Fibroblast of lung (primary cell): ENCODE measurements around the gene DGKE. TPM values are rescaled to one million over a fixed set of nuclear protein-coding genes. Genes with fewer than 3 reads are reported as not detected.

Source experiments
- DNase-seq, 2 donors: peaks; one replicate each; pipeline versions ENCODE4 v3.0.0 to v3.0.0-alpha.2; 2010; ENCODE audit warnings: low read depth in 2 of 2
- H2AFZ ChIP-seq: 2 replicates; pipeline ENCODE4 v1.5.1; 2012; ENCODE audit warnings: low read length, control low read depth, inconsistent platforms
- H3K27ac ChIP-seq: 2 replicates; pipeline ENCODE4 v1.5.1; 2011; ENCODE audit warnings: low read length, control low read depth; ENCODE audit not compliant: insufficient read depth
- H3K27me3 ChIP-seq: 2 replicates; pipeline ENCODE4 v1.5.1; 2011; ENCODE audit warnings: mild to moderate bottlenecking, low read length; ENCODE audit not compliant: control insufficient read depth, insufficient read depth
- H3K36me3 ChIP-seq: 2 replicates; pipeline ENCODE4 v1.5.1; 2011; ENCODE audit warnings: low read length; ENCODE audit not compliant: control insufficient read depth, insufficient read depth
- H3K4me1 ChIP-seq: 2 replicates; pipeline ENCODE4 v1.5.1; 2011; ENCODE audit warnings: low read length; ENCODE audit not compliant: control insufficient read depth, insufficient read depth; ENCODE audit errors: extremely low read depth
- H3K4me2 ChIP-seq: 2 replicates; pipeline ENCODE4 v1.5.1; 2011; ENCODE audit warnings: low read length, control low read depth; ENCODE audit not compliant: insufficient read depth; ENCODE audit errors: extremely low read depth
- H3K4me3 ChIP-seq, 4 experiments: fragments of 200-600 bp in 1 of 4; sonication (generic) in 1 of 4; replicated peaks in 1 of 4; 2 replicates each; pipeline ENCODE4 v1.5.1; 2011 to 2016; ENCODE audit warnings: low read length in 4 of 4, low read depth in 3 of 4, mild to moderate bottlenecking in 3 of 4, control low read depth in 2 of 4, inconsistent platforms in 1 of 4, mixed read lengths in 1 of 4; ENCODE audit not compliant: insufficient read depth in 1 of 4; ENCODE audit errors: control extremely low read depth in 1 of 4
- H3K79me2 ChIP-seq: 2 replicates; pipeline ENCODE4 v1.5.1; 2012; ENCODE audit warnings: mild to moderate bottlenecking, low read length, inconsistent platforms; ENCODE audit not compliant: control insufficient read depth, insufficient read depth
- H3K9ac ChIP-seq: 2 replicates; pipeline ENCODE4 v1.5.1; 2011; ENCODE audit warnings: mild to moderate bottlenecking, low read length, control low read depth; ENCODE audit not compliant: insufficient read depth
- H3K9me3 ChIP-seq: 2 replicates; pipeline ENCODE4 v1.5.1; 2012; ENCODE audit warnings: low read depth, low read length; ENCODE audit not compliant: control insufficient read depth, insufficient read depth
- H4K20me1 ChIP-seq: 2 replicates; pipeline ENCODE4 v1.5.1; 2011; ENCODE audit warnings: low read length; ENCODE audit not compliant: control insufficient read depth, insufficient read depth; ENCODE audit errors: extremely low read depth
- EZH2 ChIP-seq: IDR thresholded peaks from 2 replicates; pipeline ENCODE4 v1.5.1; 2012; ENCODE audit warnings: low read length, control low read depth, mild to moderate bottlenecking; ENCODE audit errors: missing control alignments
- polyA plus RNA-seq, 2 donors: library from polyadenylated mRNA; depleted of rRNA in 1 of 2; stranded (reverse) in 1 of 2; unstranded in 1 of 2; fragments of >200 nt; gene quantifications; 2 replicates each; pipeline ENCODE4 v1.2.1, GENCODE V29; 2011 to 2012; ENCODE audit warnings: missing spikeins in 1 of 2
- total RNA-seq: library from RNA; depleted of rRNA; stranded (reverse); fragments of >200 nt; gene quantifications from 2 replicates; pipeline ENCODE4 v1.2.1, GENCODE V29; 2014
- TF ChIP-seq, protein P1 (sequence below), 2 donors: IDR thresholded peaks in 1 of 2; conservative IDR thresholded peaks in 1 of 2; 1 replicate in 1 of 2; 2 replicates in 1 of 2; pipeline ENCODE4 v1.5.1; 2011 to 2012; ENCODE audit warnings: low read length in 2 of 2, control low read depth in 1 of 2, inconsistent platforms in 1 of 2, low read depth in 1 of 2, mild to moderate bottlenecking in 1 of 2

DGKE gene
- total and polyA plus RNA-seq, 2 donors (not counting 1 experiment from before 2014, with no cell fraction given) = 2.5 to 6.4 TPM

GRCh38 chr17:56786989-56787482 is 46.9 kb upstream of the DGKE start:
- Histone ChIP-seq H3K4me1 (peaks cover 5% of the 10 kb centered on the region), H3K9me3 (no peaks in the 10 kb centered on the region), H3K79me2 (no peaks in the 10 kb centered on the region), H4K20me1 (no peaks in the 10 kb centered on the region), H3K4me2 (peak overlapping the region; percentile 11), H3K9ac (no peak overlapping the region), H3K27me3 (no peaks in the 10 kb centered on the region), H3K27ac (peak overlapping the region; percentile 51), H3K36me3 (no peaks in the 10 kb centered on the region), H3K4me3 (no peak overlapping the region), H2AFZ (no peak overlapping the region)
- peak; percentile 93 to 96 for DNase-seq
- TF ChIP-seq EZH2 = no peak
- TF ChIP-seq, protein P1, sequence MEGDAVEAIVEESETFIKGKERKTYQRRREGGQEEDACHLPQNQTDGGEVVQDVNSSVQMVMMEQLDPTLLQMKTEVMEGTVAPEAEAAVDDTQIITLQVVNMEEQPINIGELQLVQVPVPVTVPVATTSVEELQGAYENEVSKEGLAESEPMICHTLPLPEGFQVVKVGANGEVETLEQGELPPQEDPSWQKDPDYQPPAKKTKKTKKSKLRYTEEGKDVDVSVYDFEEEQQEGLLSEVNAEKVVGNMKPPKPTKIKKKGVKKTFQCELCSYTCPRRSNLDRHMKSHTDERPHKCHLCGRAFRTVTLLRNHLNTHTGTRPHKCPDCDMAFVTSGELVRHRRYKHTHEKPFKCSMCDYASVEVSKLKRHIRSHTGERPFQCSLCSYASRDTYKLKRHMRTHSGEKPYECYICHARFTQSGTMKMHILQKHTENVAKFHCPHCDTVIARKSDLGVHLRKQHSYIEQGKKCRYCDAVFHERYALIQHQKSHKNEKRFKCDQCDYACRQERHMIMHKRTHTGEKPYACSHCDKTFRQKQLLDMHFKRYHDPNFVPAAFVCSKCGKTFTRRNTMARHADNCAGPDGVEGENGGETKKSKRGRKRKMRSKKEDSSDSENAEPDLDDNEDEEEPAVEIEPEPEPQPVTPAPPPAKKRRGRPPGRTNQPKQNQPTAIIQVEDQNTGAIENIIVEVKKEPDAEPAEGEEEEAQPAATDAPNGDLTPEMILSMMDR (conservative IDR thresholded peaks at IDR 0.05 in 1 of 2, IDR thresholded peaks at IDR 0.05 in 1 of 2; ENCODE audit: low read depth in 1 of 2, low read length in 2 of 2) = no peak

DNA sequence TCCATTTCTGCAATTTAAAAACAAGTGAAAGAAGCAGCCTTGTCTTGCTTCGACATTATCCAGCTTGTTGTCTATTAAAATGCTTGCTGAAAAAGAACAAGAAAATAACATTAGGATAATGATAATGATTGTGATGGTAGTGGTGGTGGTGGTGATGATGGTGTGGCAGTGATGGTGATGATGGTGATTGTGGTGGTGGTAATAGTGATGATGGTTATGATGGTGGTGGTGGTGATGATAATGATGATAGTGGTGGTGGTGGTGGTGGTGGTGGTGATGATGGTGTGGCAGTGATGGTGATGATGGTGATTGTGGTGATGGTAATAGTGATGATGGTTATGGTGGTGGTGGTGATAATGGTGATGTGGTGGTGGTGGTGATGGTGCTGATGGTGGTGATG is 41.7 kb upstream of the DGKE start:
- no peak overlapping the region for H3K4me2 ChIP-seq
- H3K27me3 ChIP-seq = no peaks in the 10 kb centered on the region
- H3K4me3 ChIP-seq = no peak overlapping the region
- DNase-seq = no peak
- no peak overlapping the region for H3K27ac ChIP-seq
- no peaks in the 10 kb centered on the region for H3K4me1 ChIP-seq
- H3K9me3 ChIP-seq = no peaks in the 10 kb centered on the region
- H4K20me1 ChIP-seq = no peaks in the 10 kb centered on the region
- no peak overlapping the region for H2AFZ ChIP-seq
- TF ChIP-seq EZH2 = no peak
- TF ChIP-seq, protein P1 (conservative IDR thresholded peaks at IDR 0.05 in 1 of 2, IDR thresholded peaks at IDR 0.05 in 1 of 2; ENCODE audit: low read depth in 1 of 2, low read length in 2 of 2) = no peak
- H3K9ac ChIP-seq = no peak overlapping the region
- H3K36me3 ChIP-seq = no peaks in the 10 kb centered on the region
- H3K79me2 ChIP-seq = no peaks in the 10 kb centered on the region

DNA sequence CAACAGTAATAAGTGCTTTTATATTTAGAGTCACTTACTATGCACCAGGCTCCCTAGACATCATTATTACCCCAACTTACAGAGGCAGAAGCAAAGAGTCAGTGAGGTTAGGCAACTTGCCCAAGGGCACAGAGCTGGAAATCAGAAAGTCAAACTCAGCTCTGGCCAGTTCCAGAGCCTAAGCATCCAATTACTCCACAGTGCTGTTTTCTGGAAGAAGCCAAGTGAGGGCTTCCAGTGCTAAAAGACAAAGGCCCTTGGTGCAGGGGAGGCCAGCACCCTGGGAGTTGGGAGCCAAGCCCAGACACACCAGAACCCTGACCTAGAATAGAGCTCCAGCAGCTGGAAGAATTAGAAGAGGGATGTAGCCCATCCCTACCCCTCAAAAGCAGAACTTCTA is 40.4 kb upstream of the DGKE start:
- no peak overlapping the region for H3K4me3 ChIP-seq
- H2AFZ ChIP-seq = no peak overlapping the region
- H3K9ac ChIP-seq = no peak overlapping the region
- no peaks in the 10 kb centered on the region for H3K4me1 ChIP-seq
- no peaks in the 10 kb centered on the region for H3K27me3 ChIP-seq
- no peak overlapping the region for H3K27ac ChIP-seq
- no peaks in the 10 kb centered on the region for H3K36me3 ChIP-seq
- H3K79me2 ChIP-seq = no peaks in the 10 kb centered on the region
- DNase-seq = no peak
- TF ChIP-seq EZH2 = no peak
- TF ChIP-seq, protein P1 (conservative IDR thresholded peaks at IDR 0.05 in 1 of 2, IDR thresholded peaks at IDR 0.05 in 1 of 2; ENCODE audit: low read depth in 1 of 2, low read length in 2 of 2) = no peak
- H4K20me1 ChIP-seq = no peaks in the 10 kb centered on the region
- H3K9me3 ChIP-seq = no peaks in the 10 kb centered on the region
- no peak overlapping the region for H3K4me2 ChIP-seq
